HG03066 (cell line): Measurements from ENCODE around the gene MRPL12.
"Not testable (repeated sequence)": the region's sequence is repeated elsewhere in the genome, so short reads cannot be mapped to it uniquely, and the experiment has no call there.

Source experiments
- ATAC-seq: cut with Tn5 transposase; IDR thresholded peaks from one replicate; pipeline ENCODE4 v1.9.1; 2021; ENCODE audit warnings: low read depth; ENCODE audit not compliant: unreplicated experiment

Gene MRPL12

GRCh38 chr17:81737947-81738800 is 35.0 kb downstream of the MRPL12 start:
- ATAC-seq: no peak

- no peak for ATAC-seq
Measured at GRCh38 chr17:81738801-81739393, 35.7 kb downstream of the MRPL12 start.

GRCh38 chr17:81739593-81739992 is 36.4 kb downstream of the MRPL12 start:
- ATAC-seq: not testable (repeated sequence)

GRCh38 chr17:81740395-81740961 is 37.3 kb downstream of the MRPL12 start:
- ATAC-seq: no peak

- no peak for ATAC-seq
Measured at GRCh38 chr17:81741049-81741593, 38.0 kb downstream of the MRPL12 start.

GRCh38 chr17:81741594-81742452 is 38.7 kb downstream of the MRPL12 start:
- ATAC-seq: no peak
